ENCODE data around the gene TTC34.
A peak's percentile ranks its signal among the peaks of the same experiment; 100 is the strongest.

Gene TTC34

DNA sequence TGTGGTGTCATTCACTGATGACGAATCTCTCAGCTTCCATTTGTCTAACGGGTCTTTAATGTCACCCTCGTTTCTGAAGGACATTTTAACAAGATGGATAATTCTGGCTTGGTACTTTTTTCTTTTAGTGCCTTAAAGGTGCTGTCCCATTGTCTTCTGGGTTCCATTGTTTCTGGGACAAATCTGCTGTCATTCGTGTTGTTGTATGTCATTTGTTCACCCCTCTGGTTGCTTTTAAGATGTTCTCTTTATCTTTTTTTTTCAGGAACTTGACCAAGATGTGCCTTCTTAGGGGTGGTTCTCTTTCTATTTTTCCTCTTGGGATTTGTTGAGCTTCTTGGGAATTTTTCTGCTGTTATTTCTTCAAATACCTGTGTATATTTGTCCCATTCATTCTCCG, 154.7 kb downstream of the TTC34 start:
- peaks cover 36% of the 10 kb centered on the region for H3K27me3 Mint-ChIP-seq
- no peak overlapping the region for H3K4me3 Mint-ChIP-seq
- no peak overlapping the region for H3K27ac Mint-ChIP-seq
- CTCF ChIA-PET = no interaction called here
- DNase-seq = no peak
- H3K36me3 Mint-ChIP-seq = peaks cover 8% of the 10 kb centered on the region
- H3K4me1 Mint-ChIP-seq = peaks cover 11% of the 10 kb centered on the region
- peaks cover 18% of the 10 kb centered on the region for H3K9me3 Mint-ChIP-seq

DNA sequence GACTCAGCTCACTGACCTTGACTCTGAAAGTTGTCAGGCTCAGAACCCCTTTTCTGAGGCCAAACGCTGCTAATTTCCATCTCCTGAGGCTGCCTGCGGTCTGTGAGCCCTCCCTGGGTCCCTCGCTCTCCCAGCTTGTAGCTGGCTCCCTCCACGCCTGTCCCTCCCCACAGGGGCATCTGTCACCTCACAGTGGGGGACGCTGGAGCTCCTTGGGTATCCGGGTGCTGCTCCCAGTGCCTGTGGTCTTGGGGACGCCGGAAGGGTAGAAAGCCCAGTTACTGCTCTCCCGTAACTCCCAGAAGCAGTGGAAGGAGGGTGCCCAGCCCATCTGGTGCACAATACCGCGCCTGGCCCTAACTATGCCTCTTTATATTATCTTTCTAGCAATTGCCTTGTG, 155.7 kb downstream of the TTC34 start:
- DNase-seq = peak; percentile 19
- Mint-ChIP-seq H3K36me3 (peaks cover 8% of the 10 kb centered on the region), H3K9me3 (peaks cover 18% of the 10 kb centered on the region), H3K27ac (no peak overlapping the region), H3K27me3 (peaks cover 27% of the 10 kb centered on the region), H3K4me3 (no peak overlapping the region), H3K4me1 (peaks cover 11% of the 10 kb centered on the region)
- CTCF ChIA-PET = no interaction called here

GRCh38 chr1:2645143-2645542, 156.3 kb downstream of the TTC34 start:
- DNase-seq = peak; percentile 14
- Mint-ChIP-seq H3K27ac (no peak overlapping the region), H3K9me3 (peaks cover 18% of the 10 kb centered on the region), H3K36me3 (peaks cover 8% of the 10 kb centered on the region), H3K27me3 (peaks cover 21% of the 10 kb centered on the region), H3K4me1 (peaks cover 11% of the 10 kb centered on the region), H3K4me3 (no peak overlapping the region)
- CTCF ChIA-PET = no interaction called here

- Mint-ChIP-seq H3K27me3 (peaks cover 21% of the 10 kb centered on the region), H3K36me3 (peaks cover 8% of the 10 kb centered on the region), H3K27ac (no peak overlapping the region), H3K4me3 (no peak overlapping the region), H3K4me1 (peaks cover 11% of the 10 kb centered on the region), H3K9me3 (peaks cover 18% of the 10 kb centered on the region)
- DNase-seq = peak; percentile 15
- CTCF ChIA-PET = no interaction called here
Observed at GRCh38 chr1:2644591-2645101, 156.8 kb downstream of the TTC34 start.

GRCh38 chr1:2644171-2644570, 157.3 kb downstream of the TTC34 start:
- CTCF ChIA-PET = no interaction called here
- peaks cover 18% of the 10 kb centered on the region for H3K9me3 Mint-ChIP-seq
- peaks cover 11% of the 10 kb centered on the region for H3K4me1 Mint-ChIP-seq
- H3K27ac Mint-ChIP-seq = peak overlapping the region; percentile 19
- peaks cover 21% of the 10 kb centered on the region for H3K27me3 Mint-ChIP-seq
- DNase-seq = peak; percentile 18
- peak overlapping the region; percentile 53 for H3K4me3 Mint-ChIP-seq
- peaks cover 8% of the 10 kb centered on the region for H3K36me3 Mint-ChIP-seq

- CTCF ChIA-PET = no interaction called here
- H3K4me3 Mint-ChIP-seq = peak overlapping the region; percentile 53
- peaks cover 8% of the 10 kb centered on the region for H3K36me3 Mint-ChIP-seq
- no peak overlapping the region for H3K27ac Mint-ChIP-seq
- DNase-seq = peak; percentile 21
- H3K9me3 Mint-ChIP-seq = peaks cover 18% of the 10 kb centered on the region
- H3K4me1 Mint-ChIP-seq = peaks cover 11% of the 10 kb centered on the region
- H3K27me3 Mint-ChIP-seq = peaks cover 25% of the 10 kb centered on the region
Observed at GRCh38 chr1:2643414-2644077, 157.9 kb downstream of the TTC34 start.

- Mint-ChIP-seq H3K27me3 (peaks cover 30% of the 10 kb centered on the region), H3K9me3 (peaks cover 12% of the 10 kb centered on the region), H3K27ac (peak overlapping the region; percentile 91), H3K4me1 (peaks cover 11% of the 10 kb centered on the region), H3K4me3 (peak overlapping the region; percentile 89), H3K36me3 (peaks cover 5% of the 10 kb centered on the region)
- DNase-seq = peak; percentile 97
- CTCF ChIA-PET = interaction anchor here (0.5 kb wide), 1 partner anchor 65 kb away, joined by 3 read pairs; no protein-coding TSS in a partner anchor
Observed at GRCh38 chr1:2642560-2643413, 158.7 kb downstream of the TTC34 start.

GRCh38 chr1:2642131-2642559, 159.3 kb downstream of the TTC34 start:
- Mint-ChIP-seq H3K4me3 (peak overlapping the region; percentile 89), H3K27me3 (peaks cover 33% of the 10 kb centered on the region), H3K36me3 (peaks cover 4% of the 10 kb centered on the region), H3K4me1 (peaks cover 11% of the 10 kb centered on the region), H3K27ac (peak overlapping the region; percentile 91), H3K9me3 (peaks cover 14% of the 10 kb centered on the region)
- CTCF ChIA-PET = interaction anchor here (0.5 kb wide), 1 partner anchor 64 kb away, joined by 3 read pairs; no protein-coding TSS in a partner anchor
- DNase-seq = no peak

DNA sequence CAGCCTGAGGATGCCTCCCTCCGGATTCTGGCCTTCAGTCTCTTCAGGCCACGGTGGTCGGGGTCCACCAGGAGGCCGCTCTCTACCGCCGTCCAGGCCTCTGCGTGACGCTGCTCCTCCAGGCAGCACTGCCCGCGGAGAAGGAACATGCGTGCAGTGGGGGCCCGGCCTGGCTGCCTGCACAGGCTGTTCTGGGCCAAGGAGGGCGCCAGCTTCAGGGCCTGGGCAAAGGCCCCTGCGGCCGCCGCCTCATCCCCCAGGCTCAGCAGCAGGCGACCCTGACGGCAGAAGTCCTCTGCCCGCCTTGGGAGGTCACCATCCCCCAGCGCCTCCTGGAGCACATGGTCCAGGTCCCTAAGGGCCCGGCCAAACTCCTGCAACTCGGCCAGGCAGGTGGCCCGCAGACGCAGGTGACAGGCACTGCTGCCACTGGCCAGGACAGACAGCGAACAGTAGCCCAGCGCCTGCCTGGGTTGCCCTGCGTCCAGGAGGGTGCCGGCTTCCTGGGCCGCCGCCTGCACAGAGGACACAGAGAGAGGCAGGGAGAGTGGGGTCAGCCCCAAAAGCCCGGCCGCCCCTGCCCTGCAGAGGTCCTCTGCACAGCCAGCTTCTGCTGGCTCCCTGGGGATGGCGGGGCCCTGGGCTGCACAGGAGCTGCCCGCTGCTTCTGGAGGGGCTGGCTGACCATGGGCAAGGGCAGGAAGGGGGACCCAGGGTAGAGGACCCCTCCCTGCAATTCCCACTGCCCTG, 159.9 kb downstream of the TTC34 start:
- Mint-ChIP-seq H3K4me3 (peak overlapping the region; percentile 89), H3K27ac (no peak overlapping the region), H3K36me3 (peaks cover 1% of the 10 kb centered on the region), H3K9me3 (peaks cover 14% of the 10 kb centered on the region), H3K4me1 (peaks cover 11% of the 10 kb centered on the region), H3K27me3 (peaks cover 33% of the 10 kb centered on the region)
- CTCF ChIA-PET = no interaction called here
- DNase-seq = no peak

DNA sequence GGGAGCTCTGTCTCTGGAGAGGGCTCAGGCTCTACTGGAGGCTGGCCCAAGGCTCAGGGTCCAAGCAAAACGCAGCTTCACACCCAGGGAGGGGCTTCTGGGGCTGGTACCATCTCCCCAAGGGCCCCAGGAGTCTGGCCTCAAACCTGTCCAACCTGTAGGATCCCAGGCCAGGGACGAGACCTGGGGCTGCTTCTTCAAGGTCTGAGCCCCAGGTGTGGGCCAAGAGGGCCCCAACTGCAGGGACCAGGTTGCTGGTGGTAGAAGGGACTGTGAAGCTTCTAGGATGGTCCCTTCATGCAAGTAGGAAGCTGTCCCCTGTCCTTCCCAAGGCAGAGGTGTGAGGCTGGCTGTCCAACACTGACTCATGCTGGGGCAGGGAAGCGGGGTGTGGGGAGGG, 160.9 kb downstream of the TTC34 start:
- no peak for DNase-seq
- Mint-ChIP-seq H3K4me1 (peaks cover 11% of the 10 kb centered on the region), H3K27me3 (peaks cover 37% of the 10 kb centered on the region), H3K36me3 (peaks cover 4% of the 10 kb centered on the region), H3K4me3 (no peak overlapping the region), H3K9me3 (peaks cover 17% of the 10 kb centered on the region), H3K27ac (no peak overlapping the region)
- CTCF ChIA-PET = no interaction called here

DNA sequence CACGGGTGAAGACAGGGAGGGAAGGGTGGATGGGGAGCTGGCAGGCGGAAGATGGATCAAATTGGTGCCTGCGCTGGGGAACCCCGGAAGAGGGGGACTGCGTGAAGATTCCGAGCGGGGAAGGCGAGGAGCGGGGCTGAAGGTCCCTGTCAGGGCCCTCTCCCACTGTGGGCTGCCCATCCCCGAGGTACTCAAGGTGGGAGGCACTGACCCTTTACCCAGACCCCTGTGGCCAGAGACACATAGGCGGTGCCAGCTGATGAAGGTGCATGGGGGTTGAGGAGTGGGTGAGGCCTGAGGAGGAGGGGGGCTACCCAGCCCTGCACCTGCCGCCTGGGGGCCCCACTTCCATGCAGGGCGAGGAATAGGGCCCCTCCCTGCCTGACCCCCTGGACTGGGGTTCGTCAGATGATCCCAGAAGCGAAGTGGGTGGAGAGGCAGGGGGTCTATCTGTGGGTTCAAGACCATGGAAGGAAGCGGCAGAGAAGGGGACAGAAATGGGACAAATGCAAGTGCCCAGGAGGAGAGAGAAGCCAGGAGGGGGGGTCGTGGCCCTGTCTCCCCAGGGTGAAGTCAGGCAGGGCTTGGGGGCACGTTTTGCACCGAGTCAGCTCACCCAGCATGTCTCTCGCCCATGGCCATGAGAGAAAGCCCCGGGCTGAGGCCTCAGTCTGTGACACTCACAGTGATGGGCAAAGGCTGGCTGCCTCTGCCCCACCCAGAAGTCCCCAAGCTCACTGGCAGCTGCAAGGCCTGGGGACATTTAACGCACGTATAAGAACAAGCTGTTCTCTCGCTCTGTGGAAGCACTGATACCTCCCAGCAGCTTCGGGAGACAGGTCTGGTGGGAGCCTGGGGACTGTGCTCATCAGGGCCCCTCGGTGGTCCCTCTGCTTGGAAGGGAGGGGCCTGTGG, 161.6 kb downstream of the TTC34 start:
- DNase-seq = no peak
- Mint-ChIP-seq H3K4me3 (no peak overlapping the region), H3K27me3 (peaks cover 33% of the 10 kb centered on the region), H3K4me1 (peaks cover 11% of the 10 kb centered on the region), H3K9me3 (peaks cover 17% of the 10 kb centered on the region), H3K36me3 (peaks cover 4% of the 10 kb centered on the region), H3K27ac (no peak overlapping the region)
- CTCF ChIA-PET = no interaction called here

- CTCF ChIA-PET = no interaction called here
- Mint-ChIP-seq H3K27me3 (peaks cover 26% of the 10 kb centered on the region), H3K4me3 (no peak overlapping the region), H3K36me3 (peaks cover 4% of the 10 kb centered on the region), H3K4me1 (peaks cover 11% of the 10 kb centered on the region), H3K27ac (no peak overlapping the region), H3K9me3 (peaks cover 17% of the 10 kb centered on the region)
- DNase-seq = no peak
Observed at GRCh38 chr1:2639203-2639602, 162.3 kb downstream of the TTC34 start.

DNA sequence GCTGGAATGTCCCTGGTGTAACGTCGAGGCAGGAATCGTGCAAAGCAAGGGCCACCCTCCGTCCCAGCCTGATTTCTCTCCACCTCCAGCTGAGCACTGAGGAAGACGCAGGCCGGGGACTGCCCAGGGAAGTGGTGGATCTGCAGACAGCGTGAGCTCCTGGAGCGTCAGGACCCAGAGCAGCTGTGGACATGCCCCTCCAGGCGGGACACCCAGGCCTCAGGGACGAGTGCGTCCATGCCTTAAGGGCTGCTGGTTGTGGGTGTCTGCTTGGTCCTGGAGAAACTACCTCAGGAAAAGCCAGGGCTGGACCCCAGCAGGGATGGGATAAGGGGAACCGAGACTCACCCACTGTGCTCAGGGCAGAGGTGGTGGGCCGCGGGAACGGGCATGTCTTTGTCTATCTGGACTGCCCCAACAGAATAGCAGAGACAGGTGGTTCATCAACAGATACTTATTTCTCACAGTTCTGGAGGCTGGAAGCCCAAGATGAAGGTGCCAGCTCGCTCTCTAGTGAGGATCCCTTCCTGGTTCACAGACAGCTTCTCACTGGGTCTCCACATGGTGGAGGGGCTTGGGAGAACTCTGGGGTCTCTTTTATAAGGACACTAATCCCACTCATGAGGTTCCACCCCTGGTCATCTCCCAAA, 162.9 kb downstream of the TTC34 start:
- CTCF ChIA-PET = no interaction called here
- Mint-ChIP-seq H3K36me3 (peaks cover 4% of the 10 kb centered on the region), H3K27me3 (peaks cover 20% of the 10 kb centered on the region), H3K4me3 (no peak overlapping the region), H3K9me3 (peaks cover 17% of the 10 kb centered on the region), H3K4me1 (peaks cover 8% of the 10 kb centered on the region), H3K27ac (no peak overlapping the region)
- DNase-seq = no peak

All from activated naive CD4-positive, alpha-beta T cell treated with anti-CD3 and anti-CD28 coated beads, Interleukin-2, amount 10 ng/mL, durations not matched to agents 7 days and 5 days (primary cell).